K562 (cell line): ENCODE measurements around the gene MOCOS. TPM values are rescaled to one million over a fixed set of nuclear protein-coding genes. Genes with fewer than 3 reads are reported as not detected.
A peak's percentile ranks its signal among the peaks of the same experiment; 100 is the strongest.

Experiments
- BRF1 ChIP-seq: IDR thresholded peaks from 3 replicates; pipeline ENCODE4 v1.6.1; 2011; ENCODE audit warnings: borderline replicate concordance, mild to moderate bottlenecking; ENCODE audit not compliant: insufficient read length; ENCODE audit errors: extremely low read depth
- CEBPB ChIP-seq: fragments of 450-650 bp; IDR thresholded peaks from 2 replicates; pipeline ENCODE4 v1.6.1; 2016; ENCODE audit warnings: missing genetic modification characterization, missing compliant biosample characterization
- E2F3 ChIP-seq: fragments of 250-450 bp; sonication (Bioruptor Pico); IDR thresholded peaks from 2 replicates; pipeline ENCODE4 v1.4.0; 2020; ENCODE audit warnings: mild to moderate bottlenecking
- GABPA ChIP-seq: fragments of 200-800 bp; sonication (Bioruptor generic); conservative IDR thresholded peaks from 2 replicates; pipeline ENCODE4 v1.6.1; 2016; ENCODE audit warnings: low read depth, missing genetic modification characterization, missing compliant biosample characterization
- HDAC1 ChIP-seq, 2 experiments: fragments of 450-650 bp; IDR thresholded peaks; 2 replicates each; pipeline ENCODE4 v1.6.1; 2016 to 2017; ENCODE audit warnings: inconsistent platforms in 1 of 2, mild to moderate bottlenecking in 1 of 2, moderate library complexity in 1 of 2
- MYBL2 ChIP-seq, 2 experiments: fragments of 450-650 bp in 1 of 2; sonication (generic) in 1 of 2; formaldehyde crosslinking in 1 of 2; IDR thresholded peaks; 2 replicates each; pipeline versions ENCODE4 v1.6.1 to v1.8.1; 2017 to 2022; ENCODE audit warnings: borderline replicate concordance in 1 of 2, inconsistent platforms in 1 of 2, low read depth in 1 of 2, mild to moderate bottlenecking in 1 of 2, missing genetic modification reagents in 1 of 2, moderate library complexity in 1 of 2
- NR4A1 ChIP-seq, 2 experiments: fragments of 250-450 bp in 1 of 2; fragments of 450-650 bp in 1 of 2; sonication (Bioruptor Pico) in 1 of 2; IDR thresholded peaks; 2 replicates each; pipeline versions ENCODE4 v1.4.0 to v1.6.1; 2016 to 2020; ENCODE audit warnings: mild to moderate bottlenecking in 2 of 2, missing compliant biosample characterization in 1 of 2, missing genetic modification characterization in 1 of 2, moderate library complexity in 1 of 2
- RBM34 ChIP-seq: fragments of 200-400 bp; formaldehyde crosslinking; IDR thresholded peaks from 2 replicates; pipeline ENCODE4 v1.6.1; 2018; ENCODE audit warnings: low read length, borderline replicate concordance; ENCODE audit not compliant: insufficient read depth
- TRIM24 ChIP-seq, 2 experiments: fragments of 450-650 bp; IDR thresholded peaks; 2 replicates each; pipeline ENCODE4 v1.6.1; 2016
- ZNF592 ChIP-seq: fragments of 450-650 bp; IDR thresholded peaks from 2 replicates; pipeline ENCODE4 v1.6.1; 2017; ENCODE audit warnings: antibody characterized with exemption, mild to moderate bottlenecking
- ZNF785 ChIP-seq: fragments of 250-450 bp; sonication (Bioruptor Pico); IDR thresholded peaks from 2 replicates; pipeline ENCODE4 v1.4.0; 2020; ENCODE audit warnings: mild to moderate bottlenecking
- polyA plus RNA-seq, 8 experiments: library from polyadenylated mRNA; depleted of rRNA in 4 of 8; stranded (reverse) in 5 of 8; unstranded in 3 of 8; fragments of >200 nt; fragmentation: Nextera tagmentation in 2 of 8; fragmentation: Illumina TruSeq in 1 of 8; extraction: Ambion mirVana in 2 of 8; extraction: Trizol in 1 of 8; gene quantifications; 2 replicates each; pipeline versions ENCODE4 v1.2.1 to v1.2.3, GENCODE V29; 2011 to 2014; ENCODE audit warnings: inconsistent platforms in 1 of 8, missing spikeins in 1 of 8
- total RNA-seq, 7 experiments: library from RNA; depleted of rRNA in 6 of 7; stranded (reverse); fragments of >200 nt in 6 of 7; fragmentation: Illumina TruSeq in 2 of 7; extraction: Trizol in 2 of 7; gene quantifications; 2 replicates each; pipeline versions ENCODE4 v1.2.1 to v1.2.3, GENCODE V29; 2011 to 2021; ENCODE audit warnings: low replicate concordance in 1 of 7
- TF ChIP-seq, protein P1 (sequence below): fragments of 450-650 bp; formaldehyde crosslinking; IDR thresholded peaks from 2 replicates; pipeline ENCODE4 v1.4.0; 2020; ENCODE audit warnings: mild to moderate bottlenecking, moderate library complexity

MOCOS gene
- total and polyA plus RNA-seq, 9 of the 15 experiments (the other 6 are each of a cell fraction or from before 2014, with no cell fraction given), result 4.5 to 12.4 (median 9.1) TPM

- TF ChIP-seq BRF1 (no peak), HDAC1 (IDR thresholded peaks at IDR 0.05) (no peak), TRIM24 (IDR thresholded peaks at IDR 0.05) (no peak), MYBL2 (IDR thresholded peaks at IDR 0.05; ENCODE audit: low read depth) (no peak), MYBL2 (CRISPR knock-in tag; IDR thresholded peaks at IDR 0.05; ENCODE audit: borderline replicate concordance) (no peak), CEBPB (no peak), GABPA (tag) (0 out of 2 replicates have a peak, but pooled peaks have one; percentile 10), NR4A1 (CRISPR knock-in tag; IDR thresholded peaks at IDR 0.05) (no peak), NR4A1 (tag; IDR thresholded peaks at IDR 0.05) (peak; percentile 73), ZNF592 (peak; percentile 89), RBM34 (no peak), E2F3 (CRISPR knock-in tag) (peak; percentile 16; the same call in 1 of the 2 replicates), ZNF785 (no peak)
- TF ChIP-seq, protein P1, sequence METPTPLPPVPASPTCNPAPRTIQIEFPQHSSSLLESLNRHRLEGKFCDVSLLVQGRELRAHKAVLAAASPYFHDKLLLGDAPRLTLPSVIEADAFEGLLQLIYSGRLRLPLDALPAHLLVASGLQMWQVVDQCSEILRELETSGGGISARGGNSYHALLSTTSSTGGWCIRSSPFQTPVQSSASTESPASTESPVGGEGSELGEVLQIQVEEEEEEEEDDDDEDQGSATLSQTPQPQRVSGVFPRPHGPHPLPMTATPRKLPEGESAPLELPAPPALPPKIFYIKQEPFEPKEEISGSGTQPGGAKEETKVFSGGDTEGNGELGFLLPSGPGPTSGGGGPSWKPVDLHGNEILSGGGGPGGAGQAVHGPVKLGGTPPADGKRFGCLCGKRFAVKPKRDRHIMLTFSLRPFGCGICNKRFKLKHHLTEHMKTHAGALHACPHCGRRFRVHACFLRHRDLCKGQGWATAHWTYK (CRISPR knock-in tag), result 0 out of 2 replicates have a peak, but pooled peaks have one; percentile 17
Observed at GRCh38 chr18:36187826-36188721, 777 bp downstream of the MOCOS start (continued).
